ENCODE data around the gene USH2A.

- TF ChIP-seq POLR2A (IDR thresholded peaks at IDR 0.05; ENCODE audit: low read length): no peak
- no peak for TF ChIP-seq GATA1 (IDR thresholded peaks at IDR 0.05; ENCODE audit: low read depth, low read length)
Observed at GRCh38 chr1:216183454-216183853, 239.8 kb downstream of the USH2A start.
